Measurements from ENCODE around the gene ERBB4.

- TF ChIP-seq CTCF (IDR thresholded peaks at IDR 0.05) (no peak), POLR2A (IDR thresholded peaks at IDR 0.05) (no peak)
These were observed 884.3 kb downstream of the ERBB4 start for GRCh38 chr2:211654211-211654780.
